ENCODE results near the gene P3H3.
A peak's percentile ranks its signal among the peaks of the same experiment; 100 is the strongest.

The P3H3 gene

DNA sequence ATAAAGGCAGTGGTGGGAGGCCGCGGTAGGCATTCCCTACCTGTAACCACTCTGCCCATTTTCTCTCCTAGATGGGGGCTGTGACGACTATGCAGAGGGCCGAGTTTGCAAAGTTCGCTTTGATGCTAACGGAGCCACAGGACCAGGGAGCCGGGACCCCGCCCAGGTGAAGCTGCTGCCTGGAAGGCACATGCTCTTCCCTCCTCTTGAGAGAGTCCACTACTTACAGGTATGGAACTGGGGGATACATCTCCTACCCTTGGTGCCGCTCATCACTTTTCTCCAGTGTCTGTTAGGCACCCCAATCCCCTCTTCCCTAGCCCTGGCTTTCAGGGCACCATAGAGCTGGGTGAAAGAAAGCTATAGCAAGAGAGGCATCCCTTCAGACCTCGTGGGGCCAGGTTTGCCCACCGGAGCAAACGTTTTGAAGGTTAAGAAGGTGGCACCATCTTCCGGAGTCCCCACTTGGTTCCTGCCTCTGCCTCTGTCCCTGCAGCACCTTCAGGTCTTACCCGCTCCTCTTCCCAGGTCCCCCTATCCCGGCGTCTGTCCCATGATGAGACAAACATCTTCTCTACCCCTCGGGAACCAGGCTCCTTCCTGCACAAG is 2.0 kb upstream of the P3H3 start:
- TF ChIP-seq, protein P1, sequence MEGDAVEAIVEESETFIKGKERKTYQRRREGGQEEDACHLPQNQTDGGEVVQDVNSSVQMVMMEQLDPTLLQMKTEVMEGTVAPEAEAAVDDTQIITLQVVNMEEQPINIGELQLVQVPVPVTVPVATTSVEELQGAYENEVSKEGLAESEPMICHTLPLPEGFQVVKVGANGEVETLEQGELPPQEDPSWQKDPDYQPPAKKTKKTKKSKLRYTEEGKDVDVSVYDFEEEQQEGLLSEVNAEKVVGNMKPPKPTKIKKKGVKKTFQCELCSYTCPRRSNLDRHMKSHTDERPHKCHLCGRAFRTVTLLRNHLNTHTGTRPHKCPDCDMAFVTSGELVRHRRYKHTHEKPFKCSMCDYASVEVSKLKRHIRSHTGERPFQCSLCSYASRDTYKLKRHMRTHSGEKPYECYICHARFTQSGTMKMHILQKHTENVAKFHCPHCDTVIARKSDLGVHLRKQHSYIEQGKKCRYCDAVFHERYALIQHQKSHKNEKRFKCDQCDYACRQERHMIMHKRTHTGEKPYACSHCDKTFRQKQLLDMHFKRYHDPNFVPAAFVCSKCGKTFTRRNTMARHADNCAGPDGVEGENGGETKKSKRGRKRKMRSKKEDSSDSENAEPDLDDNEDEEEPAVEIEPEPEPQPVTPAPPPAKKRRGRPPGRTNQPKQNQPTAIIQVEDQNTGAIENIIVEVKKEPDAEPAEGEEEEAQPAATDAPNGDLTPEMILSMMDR (IDR thresholded peaks at IDR 0.05; ENCODE audit: extremely low read depth, insufficient read depth, missing control alignments) = peak; percentile 4
- in situ Hi-C loops (cut with MboI; ENCODE audit: low pct_unique_long_range_greater_than_20kb, low sequenced_read_pairs, unreplicated experiment) = no loop called here
- no peak for DNase-seq (ENCODE audit: low spot score)

DNA sequence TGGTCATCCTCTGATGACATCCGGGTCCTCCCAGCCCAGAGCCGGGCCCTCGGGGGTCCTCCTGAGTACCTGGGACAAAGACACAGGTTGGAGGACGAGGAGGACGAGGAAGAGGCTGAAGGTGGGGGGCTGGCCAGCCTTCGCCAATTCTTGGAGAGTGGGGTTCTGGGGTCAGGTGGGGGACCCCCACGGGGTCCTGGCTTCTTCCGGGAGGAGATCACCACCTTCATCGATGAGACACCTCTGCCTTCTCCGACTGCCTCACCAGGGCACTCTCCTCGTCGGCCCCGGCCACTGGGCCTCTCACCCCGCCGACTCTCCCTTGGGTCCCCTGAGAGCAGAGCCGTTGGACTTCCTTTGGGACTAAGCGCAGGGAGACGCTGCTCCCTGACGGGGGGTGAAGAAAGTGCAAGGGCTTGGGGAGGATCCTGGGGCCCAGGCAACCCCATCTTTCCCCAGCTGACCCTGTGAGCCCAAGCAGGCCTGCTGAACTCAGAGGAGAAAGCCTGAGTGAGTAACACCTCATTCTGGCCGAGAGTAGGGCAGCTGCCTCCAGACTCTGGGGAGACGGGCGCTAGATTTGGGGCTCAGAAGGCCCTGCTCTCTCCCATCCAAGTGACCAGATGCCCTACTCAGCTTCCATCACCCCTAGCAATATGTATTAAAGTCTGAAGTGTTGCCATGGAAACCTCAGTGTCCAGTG is 1.3 kb upstream of the P3H3 start:
- DNase-seq (ENCODE audit: low spot score) = no peak
- TF ChIP-seq, protein P1 (IDR thresholded peaks at IDR 0.05; ENCODE audit: extremely low read depth, insufficient read depth, missing control alignments) = no peak
- in situ Hi-C loops (cut with MboI; ENCODE audit: low pct_unique_long_range_greater_than_20kb, low sequenced_read_pairs, unreplicated experiment) = no loop called here

DNA sequence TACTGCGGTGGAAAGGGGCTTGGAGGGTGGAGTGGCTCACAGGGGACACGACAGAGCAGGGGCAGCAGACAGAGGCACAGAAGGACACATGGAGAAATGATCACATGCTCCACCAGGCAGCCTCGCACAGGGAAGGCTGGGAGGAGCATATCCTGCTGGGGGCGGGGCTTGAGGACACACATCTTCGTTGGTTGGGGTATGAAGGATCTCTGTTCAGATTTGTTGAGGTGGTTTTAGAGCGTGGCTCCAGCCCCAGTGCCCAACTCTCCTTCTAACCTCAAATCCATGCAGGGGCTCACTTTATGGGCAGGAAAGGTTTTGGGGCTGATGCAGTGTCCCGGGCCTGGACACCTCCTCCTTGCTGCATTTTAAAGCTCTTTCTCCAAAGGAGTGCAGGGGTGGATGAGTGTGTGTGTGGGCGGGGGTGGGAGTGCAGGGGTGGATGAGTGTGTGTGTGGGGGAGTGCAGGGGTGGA is 733 bp upstream of the P3H3 start:
- peak; percentile 70 for DNase-seq (ENCODE audit: low spot score)
- in situ Hi-C loops (cut with MboI; ENCODE audit: low pct_unique_long_range_greater_than_20kb, low sequenced_read_pairs, unreplicated experiment) = no loop called here
- TF ChIP-seq, protein P1 (IDR thresholded peaks at IDR 0.05; ENCODE audit: extremely low read depth, insufficient read depth, missing control alignments) = no peak

DNA sequence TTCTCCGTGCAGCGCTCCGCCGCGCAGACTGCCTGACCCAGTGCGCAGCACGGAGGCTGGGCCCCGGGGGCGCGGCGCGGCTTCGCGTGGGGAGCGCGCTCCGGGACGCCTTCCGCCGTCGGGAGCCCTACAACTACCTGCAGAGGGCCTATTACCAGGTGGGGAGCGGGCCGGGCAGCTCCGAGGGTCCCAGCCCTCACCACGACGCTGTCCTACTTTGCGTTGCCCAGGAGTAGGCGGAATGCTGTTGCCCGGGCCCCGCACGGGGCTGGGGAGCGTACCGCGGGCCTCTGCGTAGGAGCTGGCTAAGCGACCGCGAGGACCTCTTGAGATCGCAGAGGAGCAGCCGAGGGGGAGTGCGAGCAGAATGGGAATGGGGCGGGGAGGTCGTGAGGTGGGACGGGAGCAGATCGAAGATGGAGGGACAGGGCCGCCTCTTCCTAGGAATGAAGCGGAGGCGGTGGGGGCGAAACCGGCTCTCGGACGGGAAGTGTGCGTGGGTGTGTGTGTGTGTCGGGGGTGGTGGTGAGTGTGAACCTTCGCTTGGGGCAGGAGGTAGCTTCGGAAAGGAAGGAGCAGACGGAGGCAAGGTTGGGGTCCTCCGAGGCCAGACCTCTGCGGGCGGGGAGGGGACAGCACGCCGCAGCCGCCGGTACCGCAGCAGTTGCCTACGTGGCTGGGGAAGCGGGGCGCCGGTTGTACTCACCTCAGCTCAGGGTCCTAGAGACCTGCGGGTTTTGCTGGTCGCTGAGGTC is 751 bp downstream of the P3H3 start:
- TF ChIP-seq, protein P1 (IDR thresholded peaks at IDR 0.05; ENCODE audit: extremely low read depth, insufficient read depth, missing control alignments) = no peak
- DNase-seq (ENCODE audit: low spot score) = peak; percentile 66
- in situ Hi-C loops (cut with MboI; ENCODE audit: low pct_unique_long_range_greater_than_20kb, low sequenced_read_pairs, unreplicated experiment) = no loop called here

DNA sequence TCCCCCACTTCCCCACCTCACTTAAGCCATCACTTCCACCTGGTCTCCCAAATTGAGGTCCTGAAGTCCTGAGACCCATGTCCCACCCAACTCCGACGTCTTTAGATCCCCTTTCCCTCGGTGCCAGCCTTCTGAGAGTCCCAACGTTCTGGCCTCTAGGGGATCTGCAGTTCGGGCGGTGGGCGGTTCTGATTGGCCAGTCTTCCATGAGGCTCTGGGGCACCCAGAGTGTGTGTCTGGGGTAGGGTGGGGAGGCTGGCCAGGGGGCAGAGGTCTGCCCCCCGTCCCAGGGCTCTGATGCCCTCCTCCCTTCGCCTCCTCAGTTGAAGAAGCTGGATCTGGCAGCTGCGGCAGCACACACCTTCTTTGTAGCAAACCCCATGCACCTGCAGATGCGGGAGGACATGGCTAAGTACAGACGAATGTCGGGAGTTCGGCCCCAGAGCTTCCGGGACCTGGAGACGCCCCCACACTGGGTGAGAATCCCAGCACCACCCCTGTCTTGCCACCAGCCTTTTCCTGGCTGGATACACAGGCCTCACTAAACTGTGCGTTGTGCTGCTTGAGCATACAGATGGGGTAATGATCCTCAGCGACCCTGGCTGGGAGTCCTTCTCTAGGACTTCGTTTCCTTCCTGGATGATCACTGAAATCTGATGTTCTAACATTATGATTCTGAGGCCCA is 1.5 kb downstream of the P3H3 start:
- TF ChIP-seq, protein P1 (IDR thresholded peaks at IDR 0.05; ENCODE audit: extremely low read depth, insufficient read depth, missing control alignments) = no peak
- DNase-seq (ENCODE audit: low spot score) = no peak
- in situ Hi-C loops (cut with MboI; ENCODE audit: low pct_unique_long_range_greater_than_20kb, low sequenced_read_pairs, unreplicated experiment) = no loop called here

DNA sequence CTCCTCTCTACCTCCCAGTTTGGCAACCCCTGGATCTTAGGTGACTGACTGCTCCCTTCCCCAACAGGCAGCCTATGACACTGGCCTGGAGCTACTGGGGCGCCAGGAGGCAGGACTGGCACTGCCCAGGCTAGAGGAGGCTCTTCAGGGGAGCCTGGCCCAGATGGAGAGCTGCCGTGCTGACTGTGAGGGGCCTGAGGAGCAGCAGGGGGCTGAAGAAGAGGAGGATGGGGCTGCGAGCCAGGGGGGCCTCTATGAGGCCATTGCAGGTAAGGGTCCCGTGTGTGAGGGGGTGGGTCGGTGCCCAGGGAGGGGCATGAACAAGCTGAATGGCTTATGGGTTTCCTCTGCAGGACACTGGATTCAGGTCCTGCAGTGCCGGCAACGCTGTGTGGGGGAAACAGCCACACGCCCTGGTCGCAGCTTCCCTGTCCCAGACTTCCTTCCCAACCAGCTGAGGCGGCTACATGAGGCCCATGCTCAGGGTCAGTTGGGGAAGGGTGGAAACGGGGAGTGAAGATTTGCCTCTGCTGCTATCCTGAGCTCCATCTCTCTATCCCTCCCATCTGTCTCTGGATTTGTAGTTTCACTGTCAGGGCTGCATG is 2.2 kb downstream of the P3H3 start:
- DNase-seq (ENCODE audit: low spot score) = no peak
- in situ Hi-C loops (cut with MboI; ENCODE audit: low pct_unique_long_range_greater_than_20kb, low sequenced_read_pairs, unreplicated experiment) = no loop called here
- TF ChIP-seq, protein P1 (IDR thresholded peaks at IDR 0.05; ENCODE audit: extremely low read depth, insufficient read depth, missing control alignments) = no peak

All from GM13977 (cell line).